Right ventricle myocardium superior (tissue), 1 donor: ENCODE measurements around the gene KCNG3. TPM values are rescaled to one million over a fixed set of nuclear protein-coding genes. Genes with fewer than 3 reads are reported as not detected.
"Not testable (repeated sequence)": the region's sequence is repeated elsewhere in the genome, so short reads cannot be mapped to it uniquely, and the experiment has no call there.

ENCODE experiments used
- ATAC-seq: fragments of 200-7000 bp; cut with Tn5 transposase; one replicate; pipeline ENCODE4 v1.9.1; 2020; ENCODE audit warnings: mild to moderate bottlenecking; ENCODE audit not compliant: poor library complexity
- DNase-seq: peaks from one replicate; pipeline ENCODE4 v3.0.0-alpha.2; 2020
- intact Hi-C: fragments of 100-400 bp; cut with DNase I; formaldehyde crosslinking; loops from one replicate; pipeline ENCODE4 v1.11.2; 2022
- total RNA-seq: library from RNA; stranded (reverse); fragmentation: NEBNext Ultra II Directional; extraction: Animal tissue kit (Norgen Biotek cat#: 25700); gene quantifications from one replicate; pipeline ENCODE4 v1.2.1, GENCODE V29; 2021
- donor health status: DM: no; HTN: yes; CAD: no; lungs with severe emphysema.

The KCNG3 gene
- total RNA-seq, 1 donor from 2014 or later: not detected

DNA sequence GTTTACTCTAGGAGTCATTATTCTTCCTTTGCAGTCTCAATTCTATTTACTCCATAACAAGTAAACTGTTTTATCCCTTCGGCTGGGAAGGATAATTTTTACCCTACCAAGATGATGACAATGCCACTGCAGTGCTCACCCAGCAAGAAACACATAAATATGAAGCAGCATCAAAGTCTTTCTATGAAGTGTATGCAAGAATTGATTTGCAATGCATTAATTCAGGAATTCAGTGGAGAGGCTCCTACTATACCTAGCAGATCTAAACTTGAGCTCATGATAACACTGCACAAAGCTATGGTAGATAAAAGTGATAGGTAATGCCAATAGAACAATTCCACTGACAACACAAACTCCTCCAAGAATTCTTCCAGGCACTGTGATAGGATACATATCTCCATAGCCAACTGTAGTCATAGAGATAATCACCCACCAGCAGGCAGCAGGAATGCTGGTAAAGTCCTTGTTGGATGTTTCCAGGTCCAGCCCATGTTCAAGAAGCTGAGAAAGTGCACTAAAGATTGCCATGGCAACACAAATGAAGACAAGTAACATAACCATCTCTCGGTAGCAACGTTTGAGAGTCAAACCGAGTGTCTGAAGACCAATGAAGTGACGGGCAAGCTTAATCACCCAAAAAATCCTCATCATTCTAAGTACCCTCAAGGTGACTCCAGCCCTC lies 49.9 kb downstream of the KCNG3 start:
- no peak for ATAC-seq
- intact Hi-C loops: no loop called here
- no peak for DNase-seq

DNA sequence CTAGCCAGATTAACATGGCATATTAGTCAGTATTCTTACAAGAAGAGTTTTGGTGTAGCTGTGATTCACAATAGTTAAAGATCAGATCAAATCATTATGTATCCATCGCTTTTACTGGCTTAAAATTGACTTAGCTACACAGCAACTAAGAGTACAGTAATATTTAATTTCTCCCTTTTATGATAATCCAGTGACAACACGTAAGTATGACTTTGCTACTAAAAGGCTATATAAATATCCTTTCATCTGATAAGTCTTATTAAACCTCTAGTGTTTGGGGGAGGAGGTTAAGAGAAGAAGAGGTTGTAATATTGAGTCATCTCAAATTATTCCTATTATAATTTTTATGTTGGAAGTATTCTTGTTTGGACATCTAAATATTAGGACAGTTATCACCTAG lies 51.0 kb downstream of the KCNG3 start:
- intact Hi-C loops: no loop called here
- DNase-seq: no peak
- ATAC-seq: no peak

DNA sequence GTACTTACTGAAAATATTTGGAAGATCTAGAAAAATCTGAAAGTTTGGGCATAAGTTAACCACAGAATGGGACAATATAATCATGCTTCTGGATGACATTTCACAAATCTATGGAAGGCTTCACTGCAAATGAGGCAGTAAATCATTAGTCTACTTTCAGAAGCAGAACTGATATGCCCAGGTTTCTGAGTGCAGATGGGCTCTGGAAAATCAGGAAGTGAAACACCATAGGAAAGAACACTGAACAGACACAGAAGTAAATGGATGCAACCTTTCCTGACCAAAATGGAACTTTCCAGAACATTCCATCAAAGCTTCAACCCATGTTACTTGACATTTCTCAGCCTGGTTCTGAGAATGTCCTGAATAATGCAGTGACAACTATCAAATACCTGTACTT lies 55.1 kb downstream of the KCNG3 start:
- intact Hi-C loops: no loop called here
- DNase-seq (no peak), ATAC-seq (no peak)

DNA sequence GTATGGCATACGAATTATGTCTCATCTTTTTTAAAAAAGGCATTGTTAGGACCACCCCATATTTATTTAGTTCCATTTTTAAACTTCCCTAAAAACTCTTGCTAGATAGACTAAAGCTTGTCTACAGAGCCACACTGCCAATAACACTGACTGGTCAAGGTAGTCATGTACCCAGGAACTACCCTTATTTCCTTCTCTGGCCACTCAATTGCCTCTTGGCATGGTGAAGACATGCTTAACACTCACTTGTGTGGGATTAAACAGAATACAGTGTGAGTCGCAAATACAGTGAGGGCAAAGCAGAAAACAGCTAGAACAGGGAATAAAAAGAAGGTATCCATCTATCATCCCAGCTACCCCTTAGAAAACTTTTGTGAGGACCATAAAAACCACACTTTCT lies 57.4 kb downstream of the KCNG3 start:
- DNase-seq (no peak), ATAC-seq (no peak)
- intact Hi-C loops: no loop called here

DNA sequence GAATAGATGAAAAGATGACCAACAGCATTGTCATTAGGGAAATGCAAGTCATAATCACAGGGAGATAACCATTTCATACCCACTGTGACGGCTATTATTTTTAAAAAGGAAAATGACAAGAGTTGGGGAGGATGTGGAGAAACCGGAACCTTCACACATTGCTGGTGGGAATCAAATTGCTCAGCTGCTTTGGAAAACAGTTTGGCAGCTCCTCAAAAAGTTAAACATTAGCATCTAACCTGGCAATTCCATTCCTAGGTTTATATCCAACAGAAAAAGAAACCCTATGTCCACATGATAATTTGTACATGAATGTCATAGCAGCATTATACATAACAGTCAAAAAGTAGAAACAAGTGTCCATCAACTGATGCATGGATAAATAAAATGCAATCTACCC lies 58.2 kb downstream of the KCNG3 start:
- DNase-seq: no peak
- intact Hi-C loops: no loop called here
- no peak for ATAC-seq

DNA sequence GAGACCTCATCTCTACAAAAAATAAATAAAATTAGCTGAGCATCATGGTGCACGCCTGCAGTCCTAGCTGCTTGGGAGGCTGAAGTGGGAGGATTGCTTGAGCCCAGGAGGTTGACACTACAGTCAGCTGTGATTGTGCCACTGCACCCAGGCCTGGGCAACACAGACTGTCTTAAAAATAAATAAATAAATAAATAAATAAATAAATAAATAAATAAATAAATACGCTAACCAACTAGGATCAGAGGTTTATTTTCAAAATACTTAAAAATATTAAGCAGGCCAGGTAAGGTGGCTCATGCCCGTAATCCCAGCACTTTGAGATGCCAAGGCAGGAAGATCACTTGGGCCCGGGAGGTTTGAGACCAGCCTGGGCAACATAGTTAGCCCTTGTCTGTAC lies 63.6 kb downstream of the KCNG3 start:
- intact Hi-C loops: no loop called here
- ATAC-seq (no peak), DNase-seq (no peak)

DNA sequence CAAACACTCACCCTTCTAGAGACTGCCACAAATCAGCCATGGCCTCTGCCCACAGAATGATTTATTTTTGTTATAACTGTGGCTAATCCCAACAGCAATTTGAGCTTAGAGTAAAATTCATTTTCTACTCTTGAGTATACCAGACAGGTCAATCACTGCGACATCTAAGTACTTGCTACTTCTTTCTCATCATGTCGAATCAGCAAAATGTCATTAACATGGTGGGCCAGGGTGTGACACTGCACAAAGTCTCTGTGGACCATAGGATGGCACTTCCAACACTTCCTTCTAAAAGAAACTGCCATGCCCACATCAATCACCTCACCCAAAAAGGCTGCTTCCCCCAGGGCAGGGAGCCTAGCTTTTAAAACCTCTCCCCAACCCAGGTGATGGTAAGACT lies 64.4 kb downstream of the KCNG3 start:
- intact Hi-C loops: no loop called here
- ATAC-seq: no peak
- no peak for DNase-seq

DNA sequence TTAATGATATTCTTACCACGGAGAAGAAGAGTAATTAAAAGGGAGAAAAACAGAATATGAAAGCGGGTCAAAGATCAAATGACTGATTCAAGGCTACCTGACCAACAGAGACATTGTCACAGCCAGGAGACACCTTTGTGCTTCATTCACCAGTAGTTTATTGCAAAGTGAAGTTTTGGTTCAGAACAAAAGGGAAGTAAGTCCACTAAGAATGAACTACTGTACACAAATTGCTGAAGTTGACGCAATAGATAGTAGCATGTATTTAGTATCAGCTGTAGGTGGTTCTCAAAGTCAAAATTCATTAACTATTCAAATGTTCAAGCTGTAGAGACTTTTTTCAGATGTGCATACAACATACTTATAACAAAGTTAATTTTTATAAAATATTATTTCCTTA lies 68.1 kb downstream of the KCNG3 start:
- intact Hi-C loops: no loop called here
- ATAC-seq (no peak), DNase-seq (no peak)

DNA sequence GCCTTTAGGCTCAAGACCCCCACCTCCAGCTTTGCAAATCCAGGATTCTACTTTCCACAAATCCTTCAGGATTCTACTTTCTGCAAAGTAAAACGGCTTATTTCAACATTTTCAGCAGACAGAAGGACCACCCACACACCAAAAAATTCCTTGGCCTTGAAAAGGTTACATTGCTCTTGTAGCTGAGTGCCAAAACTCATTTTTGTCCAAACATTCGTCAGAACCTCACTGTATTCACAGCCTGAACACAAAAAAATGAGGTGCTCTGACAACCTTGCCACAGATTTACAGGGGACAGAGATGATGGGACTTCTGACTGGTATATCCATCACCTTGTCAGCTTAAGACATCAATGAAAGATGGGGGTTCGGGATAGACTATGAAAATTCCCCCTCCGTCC lies 69.7 kb downstream of the KCNG3 start:
- DNase-seq (no peak), ATAC-seq (no peak)
- intact Hi-C loops: no loop called here

DNA sequence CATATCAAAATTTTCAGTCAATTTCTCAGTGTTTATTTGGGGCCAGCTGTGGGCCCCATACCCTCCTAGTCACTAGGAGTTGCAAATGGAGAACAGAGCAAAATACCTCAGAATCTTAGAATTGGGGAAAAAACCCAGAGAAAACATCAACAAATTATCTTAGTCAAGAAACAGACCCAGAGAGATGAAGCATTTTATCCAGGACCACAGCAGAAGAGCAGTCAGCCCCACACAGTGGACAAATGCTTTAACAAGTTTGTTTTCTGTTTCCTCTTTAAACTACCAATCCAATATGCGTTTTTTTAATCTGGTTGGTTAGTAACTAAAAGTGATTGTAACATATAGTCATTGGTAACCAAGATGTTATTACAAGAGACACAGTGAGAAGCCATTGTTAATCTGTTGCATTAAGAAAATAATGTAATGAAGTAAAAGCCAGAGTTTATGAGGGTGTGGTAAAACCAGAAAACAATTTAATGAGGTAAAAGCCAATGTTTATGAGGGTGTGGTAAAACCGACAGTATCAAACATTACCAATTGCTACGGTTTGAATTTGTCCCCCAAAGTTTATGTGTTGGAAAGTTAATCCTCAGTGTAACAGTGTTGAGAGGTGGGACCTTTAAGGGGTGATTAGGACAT lies 72.1 kb downstream of the KCNG3 start:
- DNase-seq: no peak
- no peak for ATAC-seq
- intact Hi-C loops: no loop called here

DNA sequence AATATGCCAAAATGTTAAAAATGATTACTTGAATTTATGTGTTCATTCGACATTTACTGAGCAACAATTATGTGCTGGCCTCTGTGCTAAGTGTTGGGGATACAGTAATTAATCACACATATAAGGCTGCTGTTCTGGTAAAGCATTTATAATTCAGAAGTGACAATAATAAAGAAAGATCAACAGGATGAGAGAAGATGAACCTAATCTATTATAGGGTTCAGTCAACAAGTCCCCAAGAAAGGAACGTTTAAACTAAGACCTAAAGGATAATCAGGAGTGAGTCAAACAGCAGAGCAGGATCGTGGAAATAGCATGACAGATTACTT lies 72.7 kb downstream of the KCNG3 start:
- no peak for DNase-seq
- ATAC-seq: no peak
- intact Hi-C loops: no loop called here

DNA sequence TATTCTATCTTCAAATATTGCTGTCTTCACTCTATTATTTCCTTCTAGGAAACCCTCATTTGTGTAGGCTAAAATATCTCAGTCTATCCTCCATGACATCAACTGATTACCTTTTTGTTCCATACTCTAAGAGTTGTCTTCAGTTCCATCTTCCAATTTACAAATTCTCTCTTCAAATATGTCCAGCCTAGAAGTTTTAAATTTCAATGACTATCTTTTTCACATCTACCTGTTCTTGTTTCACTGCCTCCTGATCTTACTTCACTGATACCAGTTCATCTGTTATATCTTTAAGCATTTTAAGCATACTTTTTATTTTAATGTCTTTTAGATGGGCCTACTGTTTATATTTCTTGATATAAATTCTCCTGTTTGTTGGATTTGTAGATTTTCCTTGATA lies 79.1 kb downstream of the KCNG3 start:
- intact Hi-C loops: no loop called here
- DNase-seq: no peak
- ATAC-seq: no peak

DNA sequence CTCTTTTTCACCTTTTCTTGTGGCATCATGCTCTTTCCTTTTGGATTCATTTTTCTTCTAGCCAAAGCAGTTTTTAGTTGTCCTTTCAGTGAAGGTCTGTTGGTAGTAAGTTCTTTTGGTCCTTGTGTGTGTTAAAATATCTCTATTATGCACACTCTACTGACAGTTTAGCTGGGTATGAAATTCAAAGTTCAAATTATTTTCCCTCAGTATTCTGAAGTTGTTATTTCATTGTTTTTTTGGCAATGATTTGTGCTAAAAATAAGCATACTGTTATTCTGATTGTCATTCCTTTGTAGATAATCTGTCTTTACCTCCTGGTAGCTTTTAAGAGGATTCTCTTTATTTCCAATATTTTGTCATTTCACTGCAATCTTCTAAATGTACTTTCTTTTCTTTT lies 79.6 kb downstream of the KCNG3 start:
- no peak for ATAC-seq
- no peak for DNase-seq
- intact Hi-C loops: no loop called here

DNA sequence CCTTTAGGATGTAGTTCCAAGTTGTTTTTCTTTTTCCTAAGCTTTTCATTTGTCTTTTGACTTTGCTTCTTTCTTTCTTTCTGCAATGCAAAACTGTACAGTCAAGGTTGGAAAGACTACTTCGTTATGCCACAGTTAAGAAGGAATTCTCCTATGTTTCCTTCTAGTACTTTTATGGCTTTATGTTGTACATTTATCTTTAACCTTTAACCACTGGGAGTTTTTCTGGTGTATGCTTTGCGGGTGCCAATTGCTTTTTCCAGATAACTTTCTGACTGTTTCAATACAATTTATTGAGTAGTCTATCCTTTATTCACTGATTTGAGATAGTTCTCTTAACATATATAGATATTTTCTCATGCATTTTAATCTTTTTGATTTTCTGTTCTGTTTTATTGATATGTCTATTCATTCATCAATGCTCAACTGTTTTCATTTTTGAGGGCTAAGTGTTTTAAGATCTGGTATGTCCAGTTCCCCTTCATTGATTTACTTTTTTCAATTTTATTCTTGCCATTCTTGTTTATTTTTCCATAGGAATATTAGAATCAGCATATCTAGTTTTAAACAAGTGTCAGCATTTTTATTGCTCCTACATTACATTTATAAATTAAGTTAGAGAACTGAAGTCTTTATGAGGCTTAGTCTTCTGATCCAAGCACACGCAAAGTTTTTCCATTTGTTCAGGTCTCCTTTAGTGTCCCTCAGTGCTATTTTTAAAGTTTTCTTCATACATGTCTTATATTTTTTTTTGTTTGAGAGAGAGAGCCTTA lies 82.9 kb downstream of the KCNG3 start:
- no peak for DNase-seq
- no peak for ATAC-seq
- intact Hi-C loops: no loop called here

DNA sequence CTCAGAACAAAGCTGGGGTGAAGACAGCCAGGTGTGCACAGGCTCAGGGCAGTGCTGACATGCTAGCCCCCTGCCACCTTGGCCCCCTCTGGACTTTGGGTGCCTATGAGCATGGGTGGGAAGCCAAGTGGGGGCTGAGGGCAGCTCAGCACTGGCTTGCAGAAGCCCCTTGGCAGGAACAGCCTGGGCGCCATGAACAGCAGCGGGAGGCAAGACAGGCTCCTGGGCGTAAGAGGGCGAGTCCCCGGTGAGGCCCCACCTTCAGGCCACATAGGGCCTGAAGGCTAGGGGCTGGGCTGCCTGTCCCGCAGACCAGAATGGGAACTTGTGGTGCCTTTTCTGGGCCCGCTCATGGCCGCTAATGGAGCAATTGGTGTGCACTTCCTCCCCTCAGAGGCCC lies 85.8 kb downstream of the KCNG3 start:
- no peak for DNase-seq
- no peak for ATAC-seq
- intact Hi-C loops: no loop called here

DNA sequence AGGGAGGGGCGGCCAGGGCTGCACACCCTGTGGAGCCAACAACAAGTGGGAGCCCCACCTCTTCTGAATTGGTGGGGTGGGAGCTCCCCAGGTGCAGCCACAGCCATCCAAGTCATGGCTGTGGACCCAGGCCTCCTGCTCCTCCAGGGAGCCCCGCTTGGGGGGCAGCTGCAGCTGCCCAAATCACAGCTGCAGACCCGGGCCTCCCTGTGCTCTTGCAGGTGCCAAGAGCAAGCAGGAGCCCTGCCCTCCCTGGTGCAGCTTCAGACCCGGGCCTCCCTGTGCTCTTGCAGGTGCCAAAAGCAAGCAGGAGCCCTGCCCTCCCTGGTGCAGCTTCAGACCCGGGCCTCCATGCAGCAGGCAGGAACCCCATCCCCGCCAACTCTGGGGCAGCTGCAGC lies 86.3 kb downstream of the KCNG3 start:
- intact Hi-C loops: no loop called here
- DNase-seq (no peak), ATAC-seq (no peak)

DNA sequence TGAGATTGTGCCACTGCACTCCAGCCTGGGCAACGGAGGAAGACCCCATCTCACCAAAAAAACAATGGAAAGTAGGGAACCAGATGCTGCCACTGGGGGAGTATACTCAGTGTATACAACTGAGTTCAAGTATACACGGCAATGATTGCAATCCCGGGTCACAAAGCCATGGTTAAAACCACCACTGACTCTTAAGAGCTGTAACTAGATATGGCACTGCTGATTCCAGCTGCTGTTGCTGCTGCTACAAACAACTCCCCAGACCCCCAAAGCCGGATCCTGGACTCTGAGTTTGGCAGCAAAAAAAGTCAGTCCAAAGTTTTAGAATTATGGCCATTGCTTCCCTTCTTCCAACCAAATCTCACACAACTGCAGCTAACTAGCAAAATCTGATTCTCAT lies 89.1 kb downstream of the KCNG3 start:
- intact Hi-C loops: no loop called here
- ATAC-seq (no peak), DNase-seq (no peak)

DNA sequence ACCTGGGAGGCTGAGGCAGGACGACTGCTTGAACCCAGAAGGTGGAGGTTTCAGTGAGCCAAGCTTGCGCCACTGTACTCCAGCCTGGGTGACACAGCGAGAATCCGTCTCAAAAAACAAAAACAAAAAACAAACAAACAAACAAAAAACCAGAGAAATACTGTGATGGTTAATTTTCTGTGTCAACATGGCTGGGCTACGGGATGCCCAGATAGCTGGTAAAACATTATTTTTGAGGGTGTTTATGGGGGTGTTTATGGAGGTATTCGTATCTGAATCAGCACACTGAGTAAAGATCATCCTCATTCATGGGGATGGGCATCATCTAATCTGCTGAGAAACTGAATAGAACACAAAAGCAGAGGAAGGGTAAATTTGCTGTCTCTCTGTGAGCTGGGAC lies 92.0 kb downstream of the KCNG3 start:
- intact Hi-C loops: no loop called here
- ATAC-seq (no peak), DNase-seq (no peak)

DNA sequence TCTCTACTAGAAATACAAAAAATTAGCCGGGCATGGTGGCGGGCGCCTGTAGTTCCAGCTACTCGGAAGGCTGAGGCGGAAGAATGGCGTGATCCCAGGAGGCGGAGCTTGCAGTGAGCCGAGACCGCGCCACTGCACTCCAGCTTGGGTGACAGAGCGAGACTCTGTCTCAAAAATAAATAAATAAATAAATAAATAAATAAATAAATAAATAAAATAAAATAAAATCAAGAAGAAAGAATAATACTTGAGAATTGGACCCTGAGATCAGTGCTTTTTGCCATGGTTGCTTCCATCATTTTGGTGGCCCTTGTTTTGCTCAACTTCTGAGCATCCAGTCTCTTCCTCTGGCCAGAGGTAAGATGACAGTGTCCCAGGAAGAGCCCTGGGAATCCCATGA lies 95.7 kb downstream of the KCNG3 start:
- ATAC-seq, DNase-seq, intact Hi-C loops: not testable (repeated sequence)

DNA sequence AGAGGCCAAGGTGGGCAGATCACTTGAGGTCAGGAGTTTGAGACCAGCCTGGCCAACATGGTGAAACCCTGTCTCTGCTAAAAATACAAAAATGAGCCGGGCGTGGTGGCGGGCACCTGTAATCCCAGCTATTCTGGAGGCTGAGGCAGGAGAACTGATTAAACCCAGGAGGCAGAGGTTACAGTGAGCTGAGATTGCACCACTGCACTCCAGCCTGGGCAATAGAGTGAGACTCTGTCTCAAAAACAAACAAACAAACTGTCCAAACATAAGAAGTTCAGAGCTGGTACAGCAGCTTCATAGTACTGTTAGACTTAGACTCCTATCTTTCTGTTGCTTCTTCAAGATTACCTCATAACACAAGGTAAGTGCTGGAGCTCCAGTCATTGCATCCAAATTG lies 100.5 kb downstream of the KCNG3 start:
- intact Hi-C loops, DNase-seq, ATAC-seq: not testable (repeated sequence)
